OCI-LY1 (cell line): ENCODE results near the gene PID1.

Experiments used
- EZH2 ChIP-seq: fragments of 200-600 bp; sonication (generic), shearing (Covaris generic); IDR thresholded peaks from 2 replicates; pipeline ENCODE4 v1.8.0; 2017; ENCODE audit warnings: borderline replicate concordance, mixed run types, mild to moderate bottlenecking, antibody characterized with exemption, low read length, moderate library complexity, mixed read lengths
- TF ChIP-seq, protein P1 (sequence below): fragments of 200-600 bp; sonication (generic), shearing (Covaris generic); IDR thresholded peaks from 2 replicates; pipeline ENCODE4 v1.5.1; 2017; ENCODE audit warnings: mild to moderate bottlenecking, antibody characterized with exemption, low read length, moderate library complexity, mixed read lengths

DNA sequence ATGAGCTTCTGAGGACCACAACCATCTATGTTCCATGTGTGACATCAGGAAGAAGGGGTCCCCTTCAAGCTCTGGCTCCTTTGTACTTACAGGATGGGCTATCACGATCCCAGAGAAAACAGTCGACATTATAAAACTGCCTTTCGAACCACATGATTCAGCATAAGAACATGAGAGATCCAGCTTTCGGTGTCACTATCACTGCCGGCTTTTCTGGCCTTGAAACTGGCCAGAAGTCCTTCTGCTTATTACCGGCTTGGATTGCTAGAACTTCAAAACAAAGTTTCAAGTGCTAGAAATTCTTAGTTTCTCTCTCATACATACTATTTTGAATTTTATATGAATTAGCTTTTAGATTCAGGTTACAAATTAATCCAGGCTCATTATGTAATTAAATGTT is 138.9 kb downstream of the PID1 start:
- TF ChIP-seq, protein P1, sequence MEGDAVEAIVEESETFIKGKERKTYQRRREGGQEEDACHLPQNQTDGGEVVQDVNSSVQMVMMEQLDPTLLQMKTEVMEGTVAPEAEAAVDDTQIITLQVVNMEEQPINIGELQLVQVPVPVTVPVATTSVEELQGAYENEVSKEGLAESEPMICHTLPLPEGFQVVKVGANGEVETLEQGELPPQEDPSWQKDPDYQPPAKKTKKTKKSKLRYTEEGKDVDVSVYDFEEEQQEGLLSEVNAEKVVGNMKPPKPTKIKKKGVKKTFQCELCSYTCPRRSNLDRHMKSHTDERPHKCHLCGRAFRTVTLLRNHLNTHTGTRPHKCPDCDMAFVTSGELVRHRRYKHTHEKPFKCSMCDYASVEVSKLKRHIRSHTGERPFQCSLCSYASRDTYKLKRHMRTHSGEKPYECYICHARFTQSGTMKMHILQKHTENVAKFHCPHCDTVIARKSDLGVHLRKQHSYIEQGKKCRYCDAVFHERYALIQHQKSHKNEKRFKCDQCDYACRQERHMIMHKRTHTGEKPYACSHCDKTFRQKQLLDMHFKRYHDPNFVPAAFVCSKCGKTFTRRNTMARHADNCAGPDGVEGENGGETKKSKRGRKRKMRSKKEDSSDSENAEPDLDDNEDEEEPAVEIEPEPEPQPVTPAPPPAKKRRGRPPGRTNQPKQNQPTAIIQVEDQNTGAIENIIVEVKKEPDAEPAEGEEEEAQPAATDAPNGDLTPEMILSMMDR = no peak
- TF ChIP-seq EZH2 = no peak
